ENCODE data around the gene NTPCR. TPM values are rescaled to one million over a fixed set of nuclear protein-coding genes. Genes with fewer than 3 reads are reported as not detected.
A peak's percentile ranks its signal among the peaks of the same experiment; 100 is the strongest.

NTPCR gene
- total RNA-seq, 3 donors from 2014 or later: 36.5 to 49.9 (median 46.4) TPM

GRCh38 chr1:232904566-232904965 is 45.8 kb upstream of the NTPCR start:
- intact Hi-C loops (cut with DNase I, micrococcal nuclease): no loop called here
- H3K9me3 ChIP-seq: no peaks in the 10 kb centered on the region
- no peak overlapping the region for H3K4me3 ChIP-seq
- H3K4me1 ChIP-seq (ENCODE audit: low read depth): peaks cover 20% of the 10 kb centered on the region
- DNase-seq (peak in 1 of 3 donors; percentile 19), ATAC-seq (peak; percentile 50)
- no peak for TF ChIP-seq CTCF (IDR thresholded peaks at IDR 0.05)
- no peaks in the 10 kb centered on the region for H3K36me3 ChIP-seq (ENCODE audit: low read depth)

- Histone ChIP-seq H3K4me1 (ENCODE audit: low read depth) (peaks cover 19% of the 10 kb centered on the region), H3K4me3 (no peak overlapping the region), H3K9me3 (no peaks in the 10 kb centered on the region), H3K36me3 (ENCODE audit: low read depth) (no peaks in the 10 kb centered on the region)
- TF ChIP-seq CTCF (IDR thresholded peaks at IDR 0.05): no peak
- intact Hi-C loops (cut with DNase I, micrococcal nuclease): no loop called here
- DNase-seq: no peak
- ATAC-seq: no peak
These were observed 44.9 kb upstream of the NTPCR start for GRCh38 chr1:232905331-232906034.

- Histone ChIP-seq H3K9me3 (no peaks in the 10 kb centered on the region), H3K4me3 (no peak overlapping the region), H3K36me3 (ENCODE audit: low read depth) (no peaks in the 10 kb centered on the region), H3K4me1 (ENCODE audit: low read depth) (peaks cover 13% of the 10 kb centered on the region)
- TF ChIP-seq CTCF (IDR thresholded peaks at IDR 0.05): no peak
- intact Hi-C loops (cut with DNase I, micrococcal nuclease): no loop called here
- DNase-seq (no peak), ATAC-seq (no peak)
These were observed 44.0 kb upstream of the NTPCR start for GRCh38 chr1:232906441-232906840.

- intact Hi-C loops (cut with DNase I, micrococcal nuclease): no loop called here
- DNase-seq (no peak), ATAC-seq (no peak)
- Histone ChIP-seq H3K36me3 (ENCODE audit: low read depth) (no peaks in the 10 kb centered on the region), H3K4me3 (no peak overlapping the region), H3K4me1 (ENCODE audit: low read depth) (no peaks in the 10 kb centered on the region), H3K9me3 (no peaks in the 10 kb centered on the region)
- TF ChIP-seq CTCF (IDR thresholded peaks at IDR 0.05): no peak
These were observed 41.6 kb upstream of the NTPCR start for GRCh38 chr1:232908831-232909230.

GRCh38 chr1:232909752-232910151 is 40.7 kb upstream of the NTPCR start:
- DNase-seq (no peak), ATAC-seq (no peak)
- Histone ChIP-seq H3K4me1 (ENCODE audit: low read depth) (no peaks in the 10 kb centered on the region), H3K36me3 (ENCODE audit: low read depth) (no peaks in the 10 kb centered on the region), H3K9me3 (no peaks in the 10 kb centered on the region), H3K4me3 (no peak overlapping the region)
- intact Hi-C loops (cut with DNase I, micrococcal nuclease): no loop called here
- TF ChIP-seq CTCF (IDR thresholded peaks at IDR 0.05): no peak

Data from mucosa of descending colon (tissue), 3 donors.